Measurements from ENCODE around the gene NAALADL2.

DNA sequence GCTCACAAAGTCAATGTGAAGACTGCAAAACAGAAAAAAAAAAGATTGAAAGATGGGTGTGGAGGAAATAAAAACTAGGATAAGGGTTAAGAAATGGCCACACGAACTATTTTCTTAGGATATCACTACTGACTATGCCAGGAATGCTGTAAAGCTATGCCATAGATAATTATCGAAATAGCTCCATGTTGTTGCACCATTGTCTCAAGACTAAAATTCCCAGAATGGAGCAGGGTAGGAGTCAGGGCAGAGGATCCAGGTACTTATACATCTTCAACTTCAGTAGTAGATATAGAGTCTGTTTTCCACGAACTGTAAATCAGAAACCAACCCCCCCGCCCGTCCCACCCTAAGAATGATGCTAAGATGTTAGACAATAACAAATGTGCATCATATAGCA, 302.2 kb downstream of the NAALADL2 start:
- TF ChIP-seq, protein P1, sequence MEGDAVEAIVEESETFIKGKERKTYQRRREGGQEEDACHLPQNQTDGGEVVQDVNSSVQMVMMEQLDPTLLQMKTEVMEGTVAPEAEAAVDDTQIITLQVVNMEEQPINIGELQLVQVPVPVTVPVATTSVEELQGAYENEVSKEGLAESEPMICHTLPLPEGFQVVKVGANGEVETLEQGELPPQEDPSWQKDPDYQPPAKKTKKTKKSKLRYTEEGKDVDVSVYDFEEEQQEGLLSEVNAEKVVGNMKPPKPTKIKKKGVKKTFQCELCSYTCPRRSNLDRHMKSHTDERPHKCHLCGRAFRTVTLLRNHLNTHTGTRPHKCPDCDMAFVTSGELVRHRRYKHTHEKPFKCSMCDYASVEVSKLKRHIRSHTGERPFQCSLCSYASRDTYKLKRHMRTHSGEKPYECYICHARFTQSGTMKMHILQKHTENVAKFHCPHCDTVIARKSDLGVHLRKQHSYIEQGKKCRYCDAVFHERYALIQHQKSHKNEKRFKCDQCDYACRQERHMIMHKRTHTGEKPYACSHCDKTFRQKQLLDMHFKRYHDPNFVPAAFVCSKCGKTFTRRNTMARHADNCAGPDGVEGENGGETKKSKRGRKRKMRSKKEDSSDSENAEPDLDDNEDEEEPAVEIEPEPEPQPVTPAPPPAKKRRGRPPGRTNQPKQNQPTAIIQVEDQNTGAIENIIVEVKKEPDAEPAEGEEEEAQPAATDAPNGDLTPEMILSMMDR (IDR thresholded peaks at IDR 0.05), result no peak
- TF ChIP-seq POLR2AphosphoS5 (IDR thresholded peaks at IDR 0.05), result no peak
- no peak for TF ChIP-seq POLR2A (IDR thresholded peaks at IDR 0.05; ENCODE audit: low read depth)
